Astrocyte of the spinal cord (primary cell): ENCODE data around the gene B4GALNT3.

Experiments
- DNase-seq: peaks from one replicate; pipeline ENCODE4 v3.0.0; 2011; ENCODE audit warnings: low read depth, low spot score
- H3K4me3 ChIP-seq: 2 replicates; pipeline ENCODE4 v1.5.1; 2011; ENCODE audit warnings: low read depth, mild to moderate bottlenecking, low read length, moderate library complexity
- in situ Hi-C: cut with HindIII; loops from 2 replicates; pipeline ENCODE4 v1.10.0; 2017; ENCODE audit warnings: low sequenced_read_pairs
- TF ChIP-seq, protein P1 (sequence below): IDR thresholded peaks from 2 replicates; pipeline ENCODE4 v1.5.1; 2012; ENCODE audit warnings: low read depth, mild to moderate bottlenecking, low read length, inconsistent platforms

Gene B4GALNT3

DNA sequence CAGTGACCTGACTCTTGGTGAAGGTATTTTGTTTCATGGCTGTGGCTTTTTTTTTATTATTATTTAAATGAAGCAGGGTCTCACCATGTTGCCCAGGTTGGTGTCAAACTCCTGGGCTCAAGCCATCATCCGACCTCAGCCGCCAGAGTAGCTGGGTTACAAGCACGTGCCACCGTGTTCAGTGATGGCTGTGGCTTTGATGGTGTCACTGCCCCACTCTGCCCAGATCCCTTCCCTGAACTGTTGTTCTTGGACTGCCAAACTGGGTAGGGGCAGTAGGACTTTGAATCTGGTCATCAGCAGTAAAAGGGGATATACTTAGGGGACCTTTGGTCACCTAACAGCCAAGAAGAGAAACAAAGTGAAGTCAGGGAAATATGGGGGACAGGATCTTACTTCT lies 19.4 kb downstream of the B4GALNT3 start:
- H3K4me3 ChIP-seq: no peak overlapping the region
- no peak for DNase-seq
- TF ChIP-seq, protein P1, sequence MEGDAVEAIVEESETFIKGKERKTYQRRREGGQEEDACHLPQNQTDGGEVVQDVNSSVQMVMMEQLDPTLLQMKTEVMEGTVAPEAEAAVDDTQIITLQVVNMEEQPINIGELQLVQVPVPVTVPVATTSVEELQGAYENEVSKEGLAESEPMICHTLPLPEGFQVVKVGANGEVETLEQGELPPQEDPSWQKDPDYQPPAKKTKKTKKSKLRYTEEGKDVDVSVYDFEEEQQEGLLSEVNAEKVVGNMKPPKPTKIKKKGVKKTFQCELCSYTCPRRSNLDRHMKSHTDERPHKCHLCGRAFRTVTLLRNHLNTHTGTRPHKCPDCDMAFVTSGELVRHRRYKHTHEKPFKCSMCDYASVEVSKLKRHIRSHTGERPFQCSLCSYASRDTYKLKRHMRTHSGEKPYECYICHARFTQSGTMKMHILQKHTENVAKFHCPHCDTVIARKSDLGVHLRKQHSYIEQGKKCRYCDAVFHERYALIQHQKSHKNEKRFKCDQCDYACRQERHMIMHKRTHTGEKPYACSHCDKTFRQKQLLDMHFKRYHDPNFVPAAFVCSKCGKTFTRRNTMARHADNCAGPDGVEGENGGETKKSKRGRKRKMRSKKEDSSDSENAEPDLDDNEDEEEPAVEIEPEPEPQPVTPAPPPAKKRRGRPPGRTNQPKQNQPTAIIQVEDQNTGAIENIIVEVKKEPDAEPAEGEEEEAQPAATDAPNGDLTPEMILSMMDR: no peak
- in situ Hi-C loops: no loop called here

DNA sequence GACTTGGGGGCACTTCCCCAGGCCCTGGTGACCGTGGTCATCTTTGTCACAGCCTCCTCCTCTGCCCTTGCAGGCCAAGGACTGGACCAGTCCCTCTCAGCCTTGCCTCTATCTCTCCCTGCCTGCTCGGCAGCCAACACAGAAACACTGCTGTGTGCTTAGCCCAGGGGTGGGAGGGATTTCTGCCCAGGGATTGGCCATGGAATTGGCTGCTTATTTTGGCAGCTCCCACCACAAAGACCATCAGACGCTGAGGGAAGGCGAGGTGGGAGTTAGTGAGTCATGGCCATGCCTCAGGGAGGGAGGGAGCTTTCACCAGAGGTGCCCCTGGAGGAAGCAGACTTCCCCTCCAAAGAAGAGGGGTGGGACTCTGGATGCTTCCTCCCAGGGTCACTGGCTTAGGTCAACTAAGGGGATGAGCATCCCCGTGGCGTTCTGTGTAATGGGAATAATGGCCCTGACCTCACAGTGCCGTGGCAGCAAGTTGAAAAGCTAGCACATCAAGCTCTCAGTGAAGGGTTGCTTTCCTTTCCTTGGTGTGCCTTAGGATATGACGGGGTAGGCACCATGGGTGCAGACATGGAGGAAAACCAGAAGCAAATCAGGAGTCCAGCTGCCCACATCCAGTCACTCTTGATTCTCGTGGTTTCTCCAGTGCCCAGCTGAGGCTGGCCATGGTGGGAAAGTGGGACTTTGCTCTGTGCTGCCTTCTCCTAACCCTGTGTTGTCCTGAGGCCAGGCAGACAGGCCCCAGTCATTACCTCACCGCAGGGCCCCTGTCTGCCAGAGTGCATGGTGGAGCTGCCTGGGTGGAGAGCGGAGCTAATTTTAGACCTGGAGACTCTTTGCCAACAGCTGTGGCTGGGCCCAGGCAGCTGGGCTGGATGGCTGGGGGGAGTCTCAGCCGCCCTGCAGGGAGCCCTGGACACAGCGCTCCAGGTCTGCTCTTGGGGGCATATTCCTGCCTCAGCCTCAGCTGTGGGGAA lies 21.4 kb downstream of the B4GALNT3 start:
- in situ Hi-C loops: no loop called here
- TF ChIP-seq, protein P1: no peak
- DNase-seq: peak; percentile 86
- no peak overlapping the region for H3K4me3 ChIP-seq

DNA sequence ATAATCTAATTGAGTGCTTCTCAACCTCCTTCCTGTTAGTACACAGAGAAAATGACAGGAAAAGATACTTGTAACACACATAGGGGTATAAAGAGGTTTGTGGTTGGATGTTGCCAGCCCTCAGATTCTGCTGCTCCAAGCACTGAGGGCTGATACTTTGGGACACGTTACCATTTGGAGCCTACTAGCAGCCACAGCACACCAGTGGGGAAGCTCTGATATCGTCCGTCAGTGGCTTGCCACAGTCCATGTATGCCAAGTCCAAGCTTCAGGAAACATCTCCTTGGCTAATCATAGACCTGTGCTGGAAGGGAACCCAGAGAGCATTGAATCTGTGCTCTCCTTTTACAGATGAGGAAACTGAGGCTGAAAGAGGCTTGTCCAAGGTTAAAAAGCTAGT lies 22.3 kb downstream of the B4GALNT3 start:
- H3K4me3 ChIP-seq: no peak overlapping the region
- TF ChIP-seq, protein P1: no peak
- DNase-seq: no peak
- in situ Hi-C loops: no loop called here

DNA sequence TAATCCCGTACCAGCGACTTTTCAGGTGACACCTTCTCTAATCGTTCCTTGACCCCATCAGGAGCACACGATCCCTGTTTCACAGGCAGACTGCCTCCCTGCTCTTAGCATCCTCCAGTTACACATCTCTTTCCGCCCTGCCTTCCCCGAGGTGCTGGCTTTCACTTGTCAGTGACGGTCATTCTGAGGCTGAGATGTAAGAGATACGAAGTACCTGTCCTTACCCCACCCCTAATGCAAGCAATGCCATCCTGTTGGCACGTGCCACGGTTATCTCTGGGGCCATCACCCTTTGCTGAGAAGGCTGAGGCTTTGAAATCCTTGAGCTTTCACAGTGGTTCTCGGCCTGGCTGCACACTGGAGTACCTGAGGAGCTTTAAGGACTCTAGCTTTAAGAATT lies 24.4 kb downstream of the B4GALNT3 start:
- DNase-seq: no peak
- H3K4me3 ChIP-seq: no peak overlapping the region
- TF ChIP-seq, protein P1: no peak
- in situ Hi-C loops: no loop called here

DNA sequence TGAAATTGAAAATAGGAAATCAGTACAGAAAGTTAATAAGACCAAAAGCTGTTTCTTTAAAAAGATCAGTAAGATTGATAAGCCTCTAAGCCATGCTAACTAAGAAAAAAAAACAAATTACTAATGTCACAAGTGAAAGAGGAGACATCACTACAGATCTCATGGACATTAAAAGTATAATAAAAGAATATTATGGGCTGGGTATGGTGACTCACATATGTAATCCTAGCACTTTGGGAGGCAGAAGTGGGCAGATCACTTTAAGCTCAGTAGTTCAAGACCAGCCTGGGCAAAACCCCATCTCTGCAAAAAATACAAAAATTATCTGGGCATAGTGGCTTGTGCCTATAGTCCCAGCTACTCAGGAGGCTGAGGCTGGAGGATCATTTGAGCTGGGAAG lies 30.5 kb downstream of the B4GALNT3 start:
- H3K4me3 ChIP-seq: no peak overlapping the region
- in situ Hi-C loops: no loop called here
- no peak for DNase-seq
- TF ChIP-seq, protein P1: no peak

DNA sequence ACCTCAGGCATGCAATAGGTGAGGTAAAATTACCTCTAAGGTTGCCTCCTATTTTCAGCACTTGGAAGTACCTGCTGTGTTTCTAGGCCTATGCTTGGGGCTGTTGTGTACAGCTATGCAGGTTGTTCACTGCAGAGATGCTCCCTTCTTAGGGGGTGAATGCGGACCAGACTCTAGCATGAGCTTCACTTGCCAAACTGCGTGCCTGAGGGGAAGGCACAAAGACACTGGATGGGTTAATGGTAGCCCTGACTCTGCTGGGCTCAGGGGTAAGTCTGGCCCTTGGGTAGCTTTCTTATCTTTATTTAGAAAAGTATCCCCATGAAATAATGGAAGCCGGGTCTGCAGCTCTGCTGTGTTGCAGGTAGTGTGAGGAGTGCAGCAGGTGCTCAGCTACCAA lies 35.7 kb downstream of the B4GALNT3 start:
- no peak for DNase-seq
- in situ Hi-C loops: no loop called here
- no peak overlapping the region for H3K4me3 ChIP-seq
- TF ChIP-seq, protein P1: no peak
